Measurements from ENCODE around the gene ADARB1.

- TF ChIP-seq HMGXB4 (CRISPR knock-in tag; IDR thresholded peaks at IDR 0.05) (no peak), CTCF (IDR thresholded peaks at IDR 0.05 in 2 of 3, conservative IDR thresholded peaks at IDR 0.05 in 1 of 3; ENCODE audit: insufficient read depth in 2 of 3, low read depth in 1 of 3, low read length in 3 of 3) (no peak), NR3C1 (CRISPR knock-in tag; IDR thresholded peaks at IDR 0.05) (no peak), HDAC6 (IDR thresholded peaks at IDR 0.05; ENCODE audit: low read depth, low read length) (no peak), POLR3A (IDR thresholded peaks at IDR 0.05; ENCODE audit: borderline replicate concordance, extremely low read depth, insufficient read depth, insufficient read length) (no peak), RBBP5 (IDR thresholded peaks at IDR 0.05; ENCODE audit: borderline replicate concordance, insufficient read depth, low read length, poor library complexity, severe bottlenecking) (no peak)
- TF ChIP-seq, protein P1, sequence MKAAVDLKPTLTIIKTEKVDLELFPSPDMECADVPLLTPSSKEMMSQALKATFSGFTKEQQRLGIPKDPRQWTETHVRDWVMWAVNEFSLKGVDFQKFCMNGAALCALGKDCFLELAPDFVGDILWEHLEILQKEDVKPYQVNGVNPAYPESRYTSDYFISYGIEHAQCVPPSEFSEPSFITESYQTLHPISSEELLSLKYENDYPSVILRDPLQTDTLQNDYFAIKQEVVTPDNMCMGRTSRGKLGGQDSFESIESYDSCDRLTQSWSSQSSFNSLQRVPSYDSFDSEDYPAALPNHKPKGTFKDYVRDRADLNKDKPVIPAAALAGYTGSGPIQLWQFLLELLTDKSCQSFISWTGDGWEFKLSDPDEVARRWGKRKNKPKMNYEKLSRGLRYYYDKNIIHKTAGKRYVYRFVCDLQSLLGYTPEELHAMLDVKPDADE (conservative IDR thresholded peaks at IDR 0.05; ENCODE audit: control insufficient read depth, low read depth, low read length), result no peak
Measured at GRCh38 chr21:45178971-45179370, 104.6 kb downstream of the ADARB1 start.

Data from K562 (cell line).